Activated naive CD4-positive, alpha-beta T cell treated with anti-CD3 and anti-CD28 coated beads for 36 hours (primary cell): Measurements from ENCODE around the gene NF1. TPM values are rescaled to one million over a fixed set of nuclear protein-coding genes. Genes with fewer than 3 reads are reported as not detected.
"Not testable (repeated sequence)": the region's sequence is repeated elsewhere in the genome, so short reads cannot be mapped to it uniquely, and the experiment has no call there.

Experiments
- CTCF ChIA-PET: fragments of 350-600 bp; sonication (Branson Sonifier 250); formaldehyde crosslinking; loops from one replicate; lab custom pipeline; 2021; ENCODE audit warnings: antibody characterized with exemption; lab: Charles Lee
- DNase-seq: peaks from one replicate; pipeline ENCODE4 v3.0.0-alpha.2; 2020
- H3K27ac Mint-ChIP-seq: one replicate; pipeline ENCODE4 v1.8.0; 2021; ENCODE audit warnings: mild to moderate bottlenecking, mixed read lengths
- H3K27me3 Mint-ChIP-seq: one replicate; pipeline ENCODE4 v1.8.0; 2021; ENCODE audit warnings: low read depth, mixed read lengths
- H3K36me3 Mint-ChIP-seq: one replicate; pipeline ENCODE4 v1.8.0; 2021; ENCODE audit warnings: low read depth, mixed read lengths
- H3K4me1 Mint-ChIP-seq: one replicate; pipeline ENCODE4 v1.8.0; 2021; ENCODE audit warnings: low read depth, mixed read lengths
- H3K4me3 Mint-ChIP-seq: one replicate; pipeline ENCODE4 v1.8.0; 2021; ENCODE audit warnings: mild to moderate bottlenecking, moderate library complexity, mixed read lengths
- H3K9me3 Mint-ChIP-seq: one replicate; pipeline ENCODE4 v1.8.0; 2021; ENCODE audit warnings: mixed read lengths
- intact Hi-C: fragments of 100-400 bp; cut with micrococcal nuclease; formaldehyde crosslinking; loops from one replicate; pipeline ENCODE4 v1.15.1; 2023
- total RNA-seq, 2 experiments: library from RNA; stranded (reverse); gene quantifications; one replicate each; pipeline ENCODE4 v1.2.3, GENCODE V29; 2021

Gene NF1
- total RNA-seq, 2 experiments from 2014 or later: 19.5 to 22.8 TPM

- CTCF ChIA-PET: no interaction called here
- no peaks in the 10 kb centered on the region for H3K36me3 Mint-ChIP-seq
- no peaks in the 10 kb centered on the region for H3K27me3 Mint-ChIP-seq
- H3K9me3 Mint-ChIP-seq: no peaks in the 10 kb centered on the region
- peaks cover 22% of the 10 kb centered on the region for H3K4me1 Mint-ChIP-seq
- no peak overlapping the region for H3K27ac Mint-ChIP-seq
- no peak overlapping the region for H3K4me3 Mint-ChIP-seq
- intact Hi-C loops: no loop called here
- no peak for DNase-seq
Measured at GRCh38 chr17:31294820-31295488, 200.2 kb downstream of the NF1 start.

- Mint-ChIP-seq H3K4me3 (no peak overlapping the region), H3K27me3 (no peaks in the 10 kb centered on the region), H3K27ac (no peak overlapping the region), H3K4me1 (peaks cover 21% of the 10 kb centered on the region), H3K36me3 (no peaks in the 10 kb centered on the region), H3K9me3 (no peaks in the 10 kb centered on the region)
- DNase-seq: no peak
- CTCF ChIA-PET: no interaction called here
- intact Hi-C loops: no loop called here
Measured at GRCh38 chr17:31295489-31295871, 200.7 kb downstream of the NF1 start.

- H3K9me3 Mint-ChIP-seq: no peaks in the 10 kb centered on the region
- H3K27ac Mint-ChIP-seq: no peak overlapping the region
- CTCF ChIA-PET: no interaction called here
- DNase-seq: no peak
- no peak overlapping the region for H3K4me3 Mint-ChIP-seq
- H3K4me1 Mint-ChIP-seq: peaks cover 27% of the 10 kb centered on the region
- no peaks in the 10 kb centered on the region for H3K36me3 Mint-ChIP-seq
- no peaks in the 10 kb centered on the region for H3K27me3 Mint-ChIP-seq
- intact Hi-C loops: no loop called here
Measured at GRCh38 chr17:31296142-31296541, 201.4 kb downstream of the NF1 start.

- Mint-ChIP-seq H3K4me1 (peaks cover 34% of the 10 kb centered on the region), H3K36me3 (no peaks in the 10 kb centered on the region), H3K4me3 (no peak within 1 kb of the TSS), H3K27me3 (no peaks in the 10 kb centered on the region), H3K9me3 (no peaks in the 10 kb centered on the region), H3K27ac (no peak within 1 kb of the TSS)
- CTCF ChIA-PET: no interaction called here
- DNase-seq: no peak
- intact Hi-C loops: no loop called here
Measured at GRCh38 chr17:31297090-31297489, 202.3 kb downstream of the NF1 start, which contains the start of gene OMG. Gene OMG, minus strand, starts transcription at chr17:31297239. Its CDS starts 908 bp downstream, at chr17:31296331.

GRCh38 chr17:31299624-31300023 lies 204.8 kb downstream of the NF1 start:
- peaks cover 17% of the 10 kb centered on the region for H3K36me3 Mint-ChIP-seq
- DNase-seq: no peak
- intact Hi-C loops: loop anchor here (1.0 to 10.0 kb wide), 2 partner anchors 9 to 1605 kb away; no protein-coding TSS in a partner anchor
- no peak overlapping the region for H3K27ac Mint-ChIP-seq
- peaks cover 53% of the 10 kb centered on the region for H3K4me1 Mint-ChIP-seq
- H3K27me3 Mint-ChIP-seq: no peaks in the 10 kb centered on the region
- peaks cover 2% of the 10 kb centered on the region for H3K9me3 Mint-ChIP-seq
- H3K4me3 Mint-ChIP-seq: no peak overlapping the region
- CTCF ChIA-PET: no interaction called here

GRCh38 chr17:31307640-31308039 lies 212.9 kb downstream of the NF1 start:
- Mint-ChIP-seq H3K4me3 (peak overlapping the region; percentile 87), H3K27me3 (no peaks in the 10 kb centered on the region), H3K9me3 (peaks cover 6% of the 10 kb centered on the region), H3K4me1 (peaks cover 70% of the 10 kb centered on the region), H3K27ac (peak overlapping the region; percentile 100), H3K36me3 (peaks cover 32% of the 10 kb centered on the region)
- DNase-seq: no peak
- intact Hi-C loops: loop anchor here (1.0 to 10.0 kb wide), 4 partner anchors 7 to 1613 kb away; partner anchors contain the start of gene EVI2A
- CTCF ChIA-PET: interaction anchor here (2.2 kb wide), 1 partner anchor 11 kb away, joined by 5 read pairs; no protein-coding TSS in a partner anchor

- intact Hi-C loops: loop anchor here (1.0 to 10.0 kb wide), 4 partner anchors 8 to 1614 kb away; partner anchors contain the start of gene EVI2A
- H3K36me3 Mint-ChIP-seq: peaks cover 24% of the 10 kb centered on the region
Measured at GRCh38 chr17:31308372-31309334, 213.9 kb downstream of the NF1 start.

GRCh38 chr17:31309556-31309955 lies 214.8 kb downstream of the NF1 start:
- Mint-ChIP-seq H3K9me3 (peaks cover 5% of the 10 kb centered on the region), H3K36me3 (peaks cover 17% of the 10 kb centered on the region), H3K4me3 (peak overlapping the region; percentile 87), H3K4me1 (peaks cover 60% of the 10 kb centered on the region), H3K27ac (peak overlapping the region; percentile 100), H3K27me3 (no peaks in the 10 kb centered on the region)
- no peak for DNase-seq
- intact Hi-C loops: loop anchor here (5.0 to 10.0 kb wide), 2 partner anchors 212 to 1615 kb away; no protein-coding TSS in a partner anchor
- CTCF ChIA-PET: interaction anchor here (0.6 to 0.9 kb wide), 2 partner anchors 10 to 60 kb away, joined by 3 to 4 read pairs; no protein-coding TSS in a partner anchor

More at GRCh38 chr17:31308372-31309334, 213.9 kb downstream of the NF1 start:
- CTCF ChIA-PET: no interaction called here
- H3K4me1 Mint-ChIP-seq: peaks cover 61% of the 10 kb centered on the region
- H3K27ac Mint-ChIP-seq: peak overlapping the region; percentile 100
- no peak for DNase-seq
- peak overlapping the region; percentile 87 for H3K4me3 Mint-ChIP-seq
- peaks cover 5% of the 10 kb centered on the region for H3K9me3 Mint-ChIP-seq
- no peaks in the 10 kb centered on the region for H3K27me3 Mint-ChIP-seq

GRCh38 chr17:31310260-31310659 lies 215.5 kb downstream of the NF1 start:
- H3K36me3 Mint-ChIP-seq: peaks cover 11% of the 10 kb centered on the region
- H3K4me1 Mint-ChIP-seq: peaks cover 60% of the 10 kb centered on the region
- H3K27ac Mint-ChIP-seq: peak overlapping the region; percentile 100
- intact Hi-C loops: no loop called here
- DNase-seq: peak; percentile 63
- peak overlapping the region; percentile 87 for H3K4me3 Mint-ChIP-seq
- CTCF ChIA-PET: interaction anchor here (0.9 to 1.5 kb wide), 2 partner anchors 10 to 59 kb away, joined by 3 to 8 read pairs; no protein-coding TSS in a partner anchor
- peaks cover under 1% of the 10 kb centered on the region for H3K9me3 Mint-ChIP-seq
- H3K27me3 Mint-ChIP-seq: no peaks in the 10 kb centered on the region

DNA sequence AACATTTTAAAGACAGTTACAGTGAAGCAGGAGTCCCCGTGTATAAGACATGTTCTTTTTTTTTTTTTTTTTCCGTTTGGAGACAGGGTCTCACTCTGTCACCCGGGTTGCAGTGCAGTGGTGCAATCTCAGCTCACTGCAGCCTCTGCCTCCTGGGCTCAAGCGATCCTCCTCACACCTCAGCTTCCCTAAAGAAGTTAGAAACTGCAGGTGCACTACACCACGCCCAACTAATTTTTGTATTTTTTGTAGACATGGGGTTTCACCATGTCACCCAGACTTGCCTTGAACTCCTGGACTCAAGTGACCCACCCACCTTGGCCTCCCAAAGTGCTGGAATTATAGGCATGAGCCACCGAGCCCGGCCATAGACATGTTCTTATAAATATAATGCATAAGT lies 216.1 kb downstream of the NF1 start:
- Mint-ChIP-seq H3K4me1 (peaks cover 57% of the 10 kb centered on the region), H3K9me3 (no peaks in the 10 kb centered on the region), H3K36me3 (peaks cover 5% of the 10 kb centered on the region), H3K27ac (peak overlapping the region; percentile 100), H3K27me3 (no peaks in the 10 kb centered on the region), H3K4me3 (peak overlapping the region; percentile 82)
- peak; percentile 51 for DNase-seq
- CTCF ChIA-PET: interaction anchor here (1.2 to 1.5 kb wide), 3 partner anchors 9 to 62 kb away, joined by 4 to 8 read pairs (median 4); no protein-coding TSS in a partner anchor
- intact Hi-C loops: no loop called here

GRCh38 chr17:31311526-31311925 lies 216.7 kb downstream of the NF1 start:
- CTCF ChIA-PET: interaction anchor here (0.9 to 1.2 kb wide), 3 partner anchors 56 to 183 kb away, joined by 4 read pairs; no protein-coding TSS in a partner anchor
- DNase-seq: no peak
- Mint-ChIP-seq H3K9me3 (no peaks in the 10 kb centered on the region), H3K36me3 (peaks cover 3% of the 10 kb centered on the region), H3K27me3 (no peaks in the 10 kb centered on the region), H3K4me3 (peak overlapping the region; percentile 82), H3K4me1 (peaks cover 57% of the 10 kb centered on the region), H3K27ac (peak overlapping the region; percentile 100)
- intact Hi-C loops: no loop called here

DNA sequence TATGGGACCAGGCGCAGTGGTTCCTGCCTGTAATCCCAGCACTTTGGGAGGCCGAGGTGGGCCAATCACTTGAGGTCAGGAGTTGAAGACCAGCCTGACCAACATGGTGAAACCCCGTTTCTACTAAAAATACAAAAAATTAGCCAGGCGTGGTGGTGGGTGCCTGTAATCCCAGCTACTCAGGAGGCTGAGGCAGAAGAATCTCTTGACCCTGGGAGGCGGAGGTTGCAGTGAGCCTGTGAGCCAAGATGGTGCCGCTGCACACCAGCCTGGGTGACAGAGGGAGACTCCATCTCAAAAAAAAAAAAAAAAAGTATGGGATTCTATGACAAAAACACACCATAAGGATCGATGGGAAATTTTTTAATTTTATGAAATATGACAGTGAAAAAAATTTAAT lies 217.4 kb downstream of the NF1 start:
- Mint-ChIP-seq H3K4me3 (peak overlapping the region; percentile 82), H3K4me1 (peaks cover 57% of the 10 kb centered on the region), H3K27ac (peak overlapping the region; percentile 100)
- H3K9me3 Mint-ChIP-seq, H3K27me3 Mint-ChIP-seq, H3K36me3 Mint-ChIP-seq, intact Hi-C loops: not testable (repeated sequence)
- CTCF ChIA-PET: interaction anchor here (0.7 to 1.2 kb wide), 4 partner anchors 8 to 182 kb away, joined by 3 to 4 read pairs (median 4); no protein-coding TSS in a partner anchor
- peak; percentile 66 for DNase-seq
